AG09319 (cell line): ENCODE results near the gene NLN.

Experiments
- DNase-seq: peaks from one replicate; pipeline ENCODE4 v3.0.0-alpha.2; 2010; ENCODE audit warnings: low read depth; ENCODE audit errors: extremely low read depth
- CTCF ChIP-seq: IDR thresholded peaks from 2 replicates; pipeline ENCODE4 v1.5.1; 2011; ENCODE audit warnings: low read depth, mild to moderate bottlenecking, inconsistent platforms, low read length, moderate library complexity

Gene NLN

DNA sequence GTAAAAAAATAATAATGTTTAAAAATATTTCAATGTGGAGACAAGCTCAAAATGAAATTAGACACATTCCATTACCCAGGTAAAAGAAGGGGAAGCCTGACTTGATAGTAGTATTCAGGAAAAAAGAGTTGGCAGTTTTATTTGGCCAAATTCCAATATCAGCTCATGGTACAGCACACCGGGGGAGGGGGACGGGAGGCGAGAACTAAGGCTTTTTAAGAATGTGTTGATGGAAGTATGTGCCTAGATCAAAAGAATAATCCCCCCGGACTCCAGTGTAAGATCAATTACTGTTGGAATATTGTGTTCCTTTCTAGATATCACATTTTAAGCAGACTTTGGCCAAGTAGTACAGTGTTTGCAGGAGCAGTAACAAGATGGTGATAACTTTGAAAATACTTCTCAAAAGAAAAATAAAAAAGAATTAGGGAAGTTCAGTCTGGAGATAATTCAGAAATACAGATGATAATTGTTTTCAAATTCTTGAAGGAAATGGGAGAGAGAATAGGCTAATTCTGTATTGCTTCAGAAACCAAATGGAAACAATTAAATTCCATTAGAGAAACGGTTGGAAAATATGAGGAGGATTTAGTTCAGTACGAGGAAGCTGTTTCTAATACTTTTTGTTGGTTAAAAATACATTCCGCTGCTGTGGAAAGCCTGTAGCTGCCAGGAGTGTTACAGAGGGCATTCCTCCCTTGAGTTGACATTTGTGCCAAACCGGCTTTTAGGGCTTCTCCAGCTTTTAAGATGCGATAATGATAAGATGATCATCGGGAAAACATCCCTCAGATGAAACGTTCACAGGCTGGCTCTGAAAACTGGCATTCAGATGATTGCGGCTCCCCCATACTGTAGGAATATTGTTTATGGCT is 106.3 kb downstream of the NLN start:
- DNase-seq, result peak; percentile 70
- TF ChIP-seq CTCF, result no peak

- TF ChIP-seq CTCF, result no peak
Measured at GRCh38 chr5:65830856-65831255, 108.9 kb downstream of the NLN start.

GRCh38 chr5:65831276-65831675 is 109.3 kb downstream of the NLN start:
- no peak for DNase-seq
- no peak for TF ChIP-seq CTCF

More at GRCh38 chr5:65830856-65831255, 108.9 kb downstream of the NLN start:
- no peak for DNase-seq

GRCh38 chr5:65832152-65832551 is 110.1 kb downstream of the NLN start:
- no peak for DNase-seq
- TF ChIP-seq CTCF, result no peak

DNA sequence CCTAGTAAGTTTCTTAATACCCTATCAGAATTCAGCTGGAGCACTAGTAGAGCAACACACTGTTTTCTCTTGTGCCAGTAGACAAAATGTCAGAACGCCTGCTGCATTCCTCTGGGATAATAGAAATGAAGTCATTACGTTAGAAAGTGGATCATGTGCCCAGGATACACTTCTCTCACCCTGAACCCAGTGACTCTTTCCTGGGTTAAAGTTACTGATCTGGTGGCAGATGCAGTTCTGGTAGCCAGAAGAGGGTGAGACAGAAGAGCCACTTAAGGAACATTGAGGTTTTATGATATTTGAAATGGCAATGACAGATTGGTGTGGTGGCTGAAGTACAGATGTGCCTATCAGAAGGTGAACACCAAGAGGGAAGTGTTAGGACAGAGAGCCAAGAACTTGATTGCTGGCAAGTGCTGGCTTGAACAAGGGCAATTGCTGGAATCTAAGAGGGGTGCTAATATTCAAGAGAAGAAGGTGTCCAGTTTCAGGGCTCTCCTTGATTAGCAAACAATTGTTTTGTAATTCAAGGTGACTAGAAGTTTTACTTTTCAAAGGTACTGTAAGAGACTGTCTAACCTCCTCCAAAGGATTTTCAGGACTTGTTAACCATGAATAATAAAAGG is 110.7 kb downstream of the NLN start:
- no peak for TF ChIP-seq CTCF
- no peak for DNase-seq

GRCh38 chr5:65833780-65834179 is 111.8 kb downstream of the NLN start:
- TF ChIP-seq CTCF, result no peak
- no peak for DNase-seq

DNA sequence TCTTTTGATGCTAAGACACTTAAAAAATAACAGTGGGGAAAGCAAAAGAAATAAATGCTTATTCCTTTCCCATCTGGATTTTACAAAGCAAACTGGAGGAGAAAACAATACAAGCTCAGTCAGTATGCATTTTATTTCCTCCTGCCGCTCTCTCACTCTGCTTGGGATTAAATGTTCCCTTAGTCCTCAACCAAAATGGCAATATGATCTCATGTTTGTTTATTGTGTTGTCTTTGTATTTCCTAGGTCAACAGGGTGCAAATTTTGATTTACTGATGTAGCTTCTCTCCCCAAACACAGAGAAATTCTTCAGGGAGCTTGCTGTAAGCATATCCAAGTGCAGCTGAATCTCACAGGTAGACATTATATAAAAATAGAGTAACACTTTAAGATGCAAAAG is 112.3 kb downstream of the NLN start:
- no peak for TF ChIP-seq CTCF
- no peak for DNase-seq
